ENCODE results near the gene TCF12.

TCF12 gene

DNA sequence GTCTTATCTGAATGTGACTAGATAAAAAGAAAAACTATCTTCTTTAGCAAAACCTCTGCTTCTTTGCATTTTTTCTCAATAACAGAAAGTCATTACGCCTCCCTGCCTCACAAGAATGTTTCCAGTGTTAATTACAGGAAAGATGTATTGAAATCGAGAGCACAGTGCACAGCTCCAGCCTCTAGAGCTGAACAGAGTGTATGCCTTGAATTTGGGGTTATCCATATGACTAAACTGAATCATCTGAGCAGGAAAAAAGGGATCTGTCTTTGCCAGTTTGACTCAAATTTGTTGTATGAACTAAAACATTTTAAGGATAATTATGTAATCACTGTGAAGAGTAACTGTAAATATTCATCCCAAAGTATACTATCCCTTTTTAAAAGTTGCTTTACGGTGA, 308.7 kb downstream of the TCF12 start:
- no peak for DNase-seq

DNA sequence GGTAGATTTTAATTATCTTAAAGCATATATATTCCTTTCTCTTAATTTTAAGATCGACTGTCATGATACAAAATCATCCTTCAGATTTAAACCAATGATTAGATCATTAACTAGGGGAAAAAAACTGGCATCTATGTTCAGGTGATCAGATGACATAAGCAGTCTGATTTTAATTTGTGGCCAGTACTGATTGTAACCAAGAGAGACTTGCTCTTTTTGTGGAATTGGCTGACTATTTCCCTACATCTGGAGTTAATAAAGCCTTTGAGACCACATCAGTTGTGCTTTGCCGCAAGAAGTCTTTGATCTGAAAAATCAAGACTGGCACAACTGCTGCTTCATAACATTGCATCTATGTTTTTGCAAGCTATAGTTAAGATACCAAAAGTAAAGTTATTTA, 309.5 kb downstream of the TCF12 start:
- no peak for DNase-seq

DNA sequence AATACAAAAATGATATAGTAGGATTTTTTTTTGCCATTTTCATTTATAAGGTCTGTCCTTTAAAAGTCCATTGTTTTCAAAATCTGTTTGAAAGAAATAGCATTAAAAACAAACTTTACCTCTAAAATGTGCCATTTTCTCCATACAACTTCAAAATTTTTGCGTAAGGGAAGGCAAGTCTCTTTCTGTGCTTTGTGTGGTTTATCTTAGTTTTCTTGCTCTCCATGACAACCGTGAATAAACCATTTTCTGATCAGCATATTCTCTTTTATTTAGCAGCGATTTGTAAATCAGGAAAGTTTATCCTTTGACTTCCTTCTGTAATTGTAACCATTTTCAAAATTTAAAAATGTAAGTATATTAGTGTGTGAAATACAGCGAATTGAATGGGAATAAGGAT, 310.0 kb downstream of the TCF12 start:
- no peak for DNase-seq

DNA sequence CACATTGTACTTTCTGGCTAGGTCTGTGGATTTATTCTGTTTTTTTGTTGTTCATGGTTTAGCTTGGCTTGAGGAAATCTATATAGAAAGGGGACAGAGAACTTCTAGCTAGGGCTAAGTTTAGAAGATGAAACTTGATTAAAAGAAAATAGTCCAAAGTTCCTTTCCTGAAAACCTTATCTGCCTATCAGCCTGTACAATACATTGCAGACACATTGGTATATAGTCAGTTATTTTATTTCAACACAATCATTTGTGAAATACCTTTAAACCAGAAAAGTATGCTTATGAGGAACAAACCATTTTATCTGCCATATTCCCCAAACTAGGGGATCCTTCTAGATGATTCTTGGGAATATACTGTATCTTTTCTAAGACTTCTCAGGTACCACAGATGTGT, 310.6 kb downstream of the TCF12 start:
- no peak for DNase-seq

DNA sequence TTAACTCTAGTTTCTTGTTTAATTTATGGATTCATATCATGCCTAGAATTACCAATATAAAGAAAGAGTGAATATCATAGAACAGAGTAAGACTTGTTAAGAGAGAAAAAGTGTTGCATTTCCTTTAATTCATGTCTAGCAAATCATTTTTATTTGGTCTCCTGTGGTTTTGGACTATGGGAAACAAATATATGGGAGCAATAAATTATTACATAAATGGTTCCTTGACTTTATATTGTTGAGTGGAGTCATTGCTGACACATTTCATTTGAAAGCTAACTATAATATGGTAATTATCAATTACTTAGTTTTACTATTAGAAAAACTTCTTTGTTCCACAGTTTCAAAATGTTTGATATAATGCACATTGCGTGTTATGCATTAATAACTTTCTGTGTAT, 313.1 kb downstream of the TCF12 start:
- no peak for DNase-seq

DNA sequence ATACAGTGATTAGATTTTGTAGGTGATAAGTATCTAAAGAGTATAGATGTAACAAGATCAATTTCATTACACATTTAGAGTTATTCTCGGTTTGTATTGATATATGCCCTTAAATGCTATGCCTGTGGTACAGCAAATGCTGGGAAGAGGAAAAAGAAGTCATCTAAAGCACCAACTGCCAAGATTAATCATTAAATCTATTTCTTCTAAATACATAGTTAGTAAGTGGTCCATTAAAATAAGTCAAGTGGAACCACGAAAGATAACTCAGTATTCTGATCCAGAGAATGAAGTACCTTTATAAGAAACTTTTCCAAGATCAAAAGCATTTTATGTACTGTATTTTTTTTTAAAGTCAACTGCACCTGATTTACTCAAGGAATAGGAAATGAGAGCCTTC, 315.7 kb downstream of the TCF12 start:
- no peak for DNase-seq

DNA sequence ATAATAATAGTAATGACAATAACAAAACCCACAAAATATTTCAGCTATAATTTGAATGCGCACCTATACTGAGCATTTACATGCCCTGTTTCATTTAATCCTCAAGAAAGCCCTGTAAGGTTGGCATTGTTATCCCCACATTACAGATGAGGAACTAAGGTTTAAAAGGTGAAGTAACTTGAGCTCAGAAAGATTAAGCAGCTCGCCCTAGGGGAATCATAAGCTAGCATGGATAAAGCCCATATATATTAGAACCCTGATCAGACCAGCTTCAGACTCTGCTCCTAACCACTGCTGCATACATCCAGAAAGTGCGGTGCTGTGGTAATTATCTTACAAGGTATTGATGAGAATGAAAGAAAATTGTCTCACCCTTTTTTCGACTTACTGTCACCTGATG, 316.7 kb downstream of the TCF12 start:
- no peak for DNase-seq

DNA sequence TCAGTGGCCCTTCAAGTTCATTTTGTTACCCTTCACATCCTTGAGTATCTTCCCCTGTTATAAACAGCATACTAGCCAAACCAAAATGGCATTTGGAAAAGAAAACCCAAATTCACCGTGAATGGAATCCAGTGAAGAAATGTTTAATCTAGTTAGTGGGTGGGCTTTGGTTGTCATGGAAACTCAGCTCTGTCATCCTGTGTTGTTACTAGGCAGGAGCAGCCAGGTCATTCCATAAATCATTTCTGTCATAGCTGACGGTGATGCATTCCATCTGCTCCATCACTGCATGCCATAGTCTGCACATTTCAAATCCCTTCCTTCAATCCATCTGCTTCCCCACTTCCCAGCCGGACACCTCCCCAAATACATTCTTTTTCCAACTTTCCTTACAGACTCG, 317.4 kb downstream of the TCF12 start:
- DNase-seq, result no peak

DNA sequence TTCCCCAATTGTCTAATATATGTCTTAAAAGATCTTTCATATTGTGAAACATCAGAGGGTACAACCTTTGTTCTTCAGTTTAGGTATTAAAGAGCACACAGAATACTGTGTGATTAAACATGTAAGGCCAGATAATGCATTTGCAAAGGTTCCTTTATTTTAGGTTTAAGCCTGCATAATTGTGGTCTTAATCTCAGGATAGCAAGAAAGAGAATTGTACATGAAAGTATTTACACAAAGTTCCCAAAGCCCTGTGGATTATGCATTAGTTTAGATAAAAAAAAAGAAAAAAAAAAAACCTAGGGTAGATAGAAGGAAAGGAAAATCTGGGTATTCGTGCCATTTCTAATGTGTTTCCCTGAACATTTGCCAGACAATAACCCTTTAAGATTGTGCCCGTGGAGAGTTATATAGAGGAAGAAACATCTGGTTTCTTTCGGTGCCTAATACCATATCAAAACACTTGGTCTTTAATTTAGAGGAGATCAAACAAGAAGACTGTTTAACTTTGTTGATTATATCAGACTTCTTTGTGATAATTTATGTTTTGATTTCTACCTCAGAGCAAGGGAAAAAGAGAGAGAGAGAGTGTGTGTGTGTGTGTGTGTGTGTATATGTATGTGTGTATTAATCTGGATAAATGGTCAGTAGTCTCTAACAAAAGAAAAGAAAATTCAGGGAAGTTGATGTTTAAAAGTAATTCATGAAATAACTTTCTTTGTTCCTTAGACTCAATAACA, 318.3 kb downstream of the TCF12 start:
- no peak for DNase-seq

DNA sequence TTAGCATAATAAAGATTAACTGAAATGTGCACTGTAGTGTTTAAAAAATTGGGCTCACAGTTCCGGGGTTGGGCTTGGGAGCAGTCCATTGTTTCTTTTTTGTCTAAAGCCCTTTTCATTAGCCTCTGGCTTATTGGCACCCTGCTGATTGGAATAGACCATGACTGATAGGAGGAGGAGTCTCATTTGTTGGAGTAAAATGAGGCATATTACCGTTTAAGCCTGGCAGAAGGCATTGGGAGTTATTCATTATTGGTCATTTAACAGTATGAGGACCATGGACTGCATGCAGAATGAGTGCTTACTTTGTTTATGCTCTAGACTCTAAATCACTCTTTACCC, 318.8 kb downstream of the TCF12 start:
- DNase-seq, result no peak

DNA sequence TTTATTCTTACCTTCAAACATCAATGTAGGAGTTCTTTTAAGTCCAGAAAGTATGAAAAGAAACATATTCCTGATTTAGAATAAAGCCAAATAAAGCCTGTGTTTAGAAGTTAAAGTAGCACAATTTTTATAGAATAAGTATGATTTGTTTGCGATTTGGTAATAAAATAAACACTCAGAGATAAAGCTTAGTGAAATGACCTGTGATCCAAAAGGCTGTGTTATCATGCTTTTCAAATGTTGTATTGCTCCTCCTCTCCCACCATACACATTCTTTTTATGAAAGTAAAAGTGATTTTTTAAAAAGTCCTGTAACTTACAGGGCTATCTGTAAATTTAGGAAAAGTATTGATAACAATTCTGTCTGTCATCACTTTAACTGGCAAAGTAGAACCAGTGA, 319.2 kb downstream of the TCF12 start:
- no peak for DNase-seq

DNA sequence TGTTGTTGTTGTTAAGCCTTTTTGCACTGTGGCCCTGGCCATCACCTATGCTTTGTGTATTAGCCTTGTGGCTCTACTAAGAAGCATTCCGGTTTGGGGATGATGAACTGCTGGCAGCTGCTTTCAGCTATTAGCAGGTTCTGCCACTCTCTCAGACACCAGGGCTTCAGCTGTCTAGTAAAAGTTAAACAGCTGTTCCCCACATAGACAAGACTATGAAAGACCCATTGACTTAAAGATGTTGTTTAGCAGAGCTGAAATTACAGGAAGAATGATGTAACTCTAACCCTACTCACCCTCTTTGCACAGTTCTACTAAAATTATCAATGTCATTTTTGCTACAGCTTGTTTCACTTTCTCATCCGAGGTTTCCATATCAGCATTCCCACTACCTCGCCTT, 326.7 kb downstream of the TCF12 start:
- no peak for DNase-seq

DNA sequence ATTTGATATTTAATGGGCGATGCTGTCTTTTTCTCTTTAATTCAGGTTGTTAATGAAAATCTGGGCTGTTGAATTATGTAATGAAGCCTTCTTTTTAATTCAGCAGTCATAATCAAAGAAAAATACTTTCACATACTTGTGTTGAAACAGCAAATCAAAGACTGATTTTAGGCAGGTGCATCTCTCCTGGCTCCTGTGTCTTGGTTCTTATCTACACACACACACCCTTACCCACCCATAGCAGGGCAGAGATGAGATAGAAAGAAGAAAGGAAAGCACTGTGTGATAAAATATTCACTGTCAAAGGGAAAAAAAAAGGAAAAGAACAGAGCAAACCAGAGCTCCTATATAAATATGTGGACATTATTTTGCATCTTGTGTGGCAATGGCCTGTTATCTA, 327.3 kb downstream of the TCF12 start:
- DNase-seq, result no peak

DNA sequence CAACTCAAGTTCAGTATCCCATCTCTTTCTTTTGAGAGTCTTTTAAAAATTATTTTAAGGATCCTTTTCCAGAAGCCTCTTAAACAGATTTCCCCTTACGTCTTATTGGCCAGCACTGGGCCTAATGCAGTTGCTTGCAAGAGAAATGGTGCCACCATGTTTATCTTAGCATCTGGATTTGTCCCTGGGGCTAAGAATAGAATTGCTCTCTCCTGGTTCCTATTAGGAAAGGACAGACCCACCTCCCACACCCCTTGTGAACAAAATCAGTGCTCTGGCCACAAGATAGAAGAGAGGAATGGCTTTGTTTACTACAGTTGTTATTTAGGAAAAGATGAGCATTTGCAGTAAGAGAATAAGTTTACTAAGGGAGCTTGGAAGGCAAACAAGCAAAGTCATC, 329.6 kb downstream of the TCF12 start:
- DNase-seq, result no peak

DNA sequence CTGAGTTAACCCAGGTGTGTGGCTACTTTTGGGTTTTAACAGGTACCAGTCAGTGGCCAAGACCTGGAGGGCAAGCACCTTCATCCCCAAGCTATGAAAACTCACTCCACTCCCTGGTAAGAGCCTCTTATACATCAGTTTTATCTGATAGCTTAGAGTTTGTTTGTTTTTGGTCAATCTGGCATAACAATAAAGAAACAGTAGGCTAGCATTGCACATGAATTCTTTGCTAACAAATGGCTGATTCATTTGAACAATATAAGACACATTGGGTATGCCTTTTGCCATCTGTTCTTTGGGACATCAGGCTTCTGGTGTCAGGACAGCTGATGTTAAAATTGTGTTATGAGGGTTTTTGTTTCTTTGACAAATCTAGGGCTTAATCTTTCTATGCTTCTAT, 332.9 kb downstream of the TCF12 start:
- no peak for DNase-seq

DNA sequence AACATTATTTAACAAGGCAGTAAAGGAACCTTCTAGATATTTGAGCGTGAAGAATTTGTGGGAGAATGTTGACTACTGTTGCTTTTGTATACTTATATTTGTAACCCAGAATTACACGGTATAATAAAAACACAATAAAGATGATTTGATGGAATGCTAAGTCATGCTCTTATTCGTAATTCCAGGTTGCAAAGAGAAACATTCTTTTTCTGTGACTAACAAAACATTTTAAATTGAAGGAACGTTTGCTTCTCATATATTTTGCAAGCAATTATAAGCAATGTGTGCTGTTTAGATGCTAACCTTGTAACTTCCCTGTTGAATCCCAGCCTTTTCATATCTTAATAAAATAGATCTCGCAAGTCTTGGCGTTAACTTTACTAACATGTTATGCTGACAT, 333.5 kb downstream of the TCF12 start:
- DNase-seq, result no peak

DNA sequence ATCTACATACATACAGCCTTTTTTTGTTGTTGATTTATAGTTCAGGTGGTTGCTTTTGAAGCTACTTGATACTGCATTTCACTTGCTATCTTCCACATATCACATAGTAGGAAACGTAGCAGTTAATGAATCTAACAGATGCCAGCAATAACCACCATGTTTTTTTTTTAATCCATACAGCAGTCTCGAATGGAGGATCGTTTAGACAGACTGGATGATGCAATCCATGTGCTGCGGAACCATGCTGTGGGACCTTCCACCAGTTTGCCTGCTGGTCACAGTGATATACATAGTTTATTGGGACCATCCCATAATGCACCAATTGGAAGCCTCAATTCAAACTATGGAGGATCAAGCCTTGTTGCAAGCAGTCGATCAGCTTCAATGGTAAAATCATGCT, 334.6 kb downstream of the TCF12 start:
- DNase-seq, result no peak

DNA sequence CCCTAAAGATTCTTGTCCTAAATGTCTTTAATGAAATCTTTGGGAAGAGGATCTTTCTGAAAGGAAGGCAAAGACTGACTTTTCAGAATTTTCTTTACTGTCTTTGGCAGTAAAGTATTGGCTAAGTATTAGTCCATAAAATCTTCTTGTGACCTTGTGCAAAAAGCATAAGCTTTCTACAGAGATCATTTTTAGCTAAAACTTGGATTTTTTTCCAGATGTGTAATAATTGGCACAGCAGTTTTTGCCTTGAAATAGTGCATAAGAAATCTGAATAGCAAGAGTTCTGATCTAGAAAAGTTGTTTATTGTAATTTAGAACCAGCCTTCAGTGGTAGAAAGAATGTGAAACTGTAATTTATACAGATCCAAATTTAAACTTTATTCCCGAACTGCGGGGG, 335.1 kb downstream of the TCF12 start:
- DNase-seq, result no peak

DNA sequence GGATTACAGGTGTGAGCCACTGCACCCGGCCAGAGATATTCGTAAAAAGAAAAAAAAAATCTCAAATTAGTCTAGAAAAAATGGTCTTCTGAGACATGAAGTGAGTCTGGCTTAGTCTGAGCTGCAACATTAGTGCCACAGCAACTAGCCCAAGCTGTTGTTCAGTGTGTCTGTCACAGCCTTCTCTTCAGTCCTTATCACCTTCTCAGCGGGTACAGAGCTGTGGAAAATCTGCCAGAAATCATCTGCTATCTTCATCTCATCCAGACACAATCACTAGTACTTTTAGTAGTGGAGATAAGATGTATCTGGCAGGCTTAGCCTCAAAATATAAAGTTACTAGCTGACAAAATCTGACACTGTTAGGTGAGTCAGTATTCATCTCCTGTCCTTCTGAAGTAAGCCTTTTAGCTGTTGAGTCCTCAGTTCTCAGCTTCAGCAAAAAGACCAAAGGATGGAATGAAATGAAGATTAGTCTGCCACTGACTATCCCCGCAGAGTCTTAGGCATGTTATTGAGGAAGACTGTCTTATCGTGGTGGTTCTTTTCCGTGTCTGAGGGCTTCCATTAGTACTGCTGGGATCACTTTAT, 337.4 kb downstream of the TCF12 start:
- DNase-seq, result no peak

DNA sequence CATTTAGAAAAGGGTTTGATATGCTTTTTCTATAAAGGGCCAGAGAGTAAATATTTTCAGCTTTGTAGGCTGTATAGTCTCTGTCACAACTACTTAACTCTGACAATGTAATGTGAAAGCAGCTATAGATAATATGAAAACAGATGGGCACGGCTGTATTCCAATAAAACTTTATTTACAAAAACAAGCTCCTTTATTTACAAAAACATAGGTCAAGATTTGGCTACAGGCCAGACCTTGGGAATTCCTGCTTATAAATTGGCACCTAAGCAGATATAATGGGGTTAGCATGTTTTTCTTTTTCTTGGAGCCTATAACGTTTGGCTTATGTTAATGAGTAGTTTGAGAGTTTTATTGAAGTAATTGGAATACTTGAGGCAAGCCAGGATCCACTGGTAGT, 338.5 kb downstream of the TCF12 start:
- DNase-seq, result no peak

DNA sequence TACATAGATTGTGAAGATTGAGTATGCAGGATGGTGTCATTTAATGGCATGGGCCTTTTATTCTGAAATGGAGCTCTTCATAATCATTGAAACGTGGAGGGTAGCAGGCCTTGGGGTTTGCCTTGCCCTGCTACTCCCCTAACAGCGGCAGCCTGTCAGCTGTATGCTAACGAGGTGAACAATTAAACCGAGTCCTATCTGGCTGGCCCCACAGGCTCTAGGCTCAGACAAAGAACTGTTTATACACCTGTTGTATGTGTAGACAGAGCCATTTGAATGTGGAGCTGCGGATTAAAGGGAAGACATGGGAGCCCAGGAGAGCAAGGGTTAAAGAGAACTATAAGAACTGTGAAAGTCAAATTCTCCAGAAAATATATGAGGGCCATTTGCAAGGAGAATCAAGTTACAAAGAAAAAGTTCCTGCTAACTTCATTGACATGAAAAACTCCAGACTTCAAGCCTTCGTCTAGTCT, 341.2 kb downstream of the TCF12 start:
- DNase-seq, result no peak

DNA sequence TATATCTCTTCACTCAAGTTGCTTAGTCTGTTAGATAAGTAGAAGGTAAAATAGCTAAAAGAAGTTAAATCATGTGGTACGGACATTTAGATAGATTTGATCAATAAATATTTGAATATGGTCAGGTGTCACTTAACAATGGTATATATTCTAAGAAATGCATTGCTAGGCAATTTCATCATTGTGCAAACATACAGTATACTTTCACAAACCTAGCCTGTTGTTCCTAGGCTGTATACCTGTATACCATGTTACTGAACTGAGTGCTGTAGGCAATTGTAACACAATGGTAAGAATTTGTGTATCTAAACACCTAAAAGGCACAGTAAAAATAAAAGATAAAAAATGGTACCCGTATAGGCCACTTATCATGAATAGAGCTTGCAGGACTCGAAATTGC, 345.1 kb downstream of the TCF12 start:
- no peak for DNase-seq

DNA sequence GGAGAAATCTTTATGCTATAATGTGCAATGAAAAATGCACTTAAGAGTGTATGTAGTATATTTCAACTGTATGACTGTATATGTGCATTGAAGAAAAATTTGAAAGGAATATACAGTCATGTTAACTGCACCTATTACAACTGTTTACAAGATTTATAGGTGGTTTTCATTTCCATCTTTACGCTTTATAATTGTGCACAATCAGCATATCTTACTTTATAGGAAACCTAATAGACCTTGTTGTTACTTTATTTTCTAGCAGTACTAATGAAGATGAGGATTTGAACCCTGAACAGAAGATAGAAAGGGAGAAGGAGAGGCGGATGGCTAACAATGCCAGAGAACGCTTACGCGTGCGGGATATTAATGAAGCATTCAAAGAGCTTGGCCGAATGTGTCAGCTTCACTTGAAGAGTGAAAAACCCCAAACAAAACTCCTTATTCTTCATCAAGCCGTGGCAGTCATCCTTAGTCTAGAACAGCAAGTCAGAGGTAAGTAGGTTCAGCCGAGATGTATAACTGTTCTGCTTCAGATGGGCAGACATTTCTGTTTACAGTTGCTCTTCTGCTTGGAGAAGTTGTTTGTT, 354.4 kb downstream of the TCF12 start:
- DNase-seq, result no peak

DNA sequence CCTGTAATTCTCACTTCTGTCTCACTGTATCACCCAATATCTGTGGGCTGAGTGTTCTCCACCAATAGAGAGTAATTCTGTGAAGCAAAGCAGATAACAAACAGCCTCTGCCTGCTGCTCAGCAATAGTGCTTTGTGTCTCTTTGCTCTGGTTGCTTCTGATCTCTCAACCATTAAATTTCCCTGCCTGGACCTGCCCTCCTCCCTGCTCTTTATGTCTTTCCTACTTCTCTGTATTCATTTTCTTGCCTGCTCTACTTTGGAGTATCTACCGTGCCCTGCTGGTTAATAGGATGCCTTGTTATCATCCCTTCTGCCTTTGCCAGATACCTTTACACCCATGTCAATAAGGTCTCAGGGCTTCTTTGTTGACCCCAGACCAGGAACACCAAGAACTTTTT, 355.0 kb downstream of the TCF12 start:
- DNase-seq, result no peak

DNA sequence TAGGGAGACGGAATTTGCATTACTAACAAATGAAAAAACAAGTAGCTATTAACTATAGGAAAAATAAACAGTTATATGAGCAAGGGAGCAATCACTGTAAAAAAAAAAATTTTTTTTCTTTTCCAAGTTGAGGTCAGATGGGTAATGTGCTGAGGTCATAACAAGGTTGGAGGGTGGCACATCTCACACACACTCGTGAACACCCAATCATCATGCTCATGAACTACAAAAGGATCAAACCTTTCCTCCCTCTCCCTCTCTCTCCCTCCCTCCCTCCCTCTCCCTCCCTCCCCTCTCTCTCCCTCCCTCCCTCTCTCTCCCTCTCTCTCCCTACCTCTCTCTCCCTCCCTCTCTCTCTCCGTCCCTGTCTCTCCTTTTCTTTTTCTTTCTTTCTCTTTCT, 360.0 kb downstream of the TCF12 start:
- DNase-seq, result no peak

Measured in CD4-positive, alpha-beta T cell treated with Interleukin-4 for 4 hours (primary cell).